Stimulated activated CD8-positive, alpha-beta memory T cell treated with anti-CD3 and anti-CD28 coated beads, Interleukin-15, amount 100 ng/mL, for 24 hours (primary cell): ENCODE results near the gene HOXD4.
A peak's percentile ranks its signal among the peaks of the same experiment; 100 is the strongest.

Experiments
- DNase-seq: peaks from one replicate; pipeline ENCODE4 v3.0.0-alpha.2; 2020; ENCODE audit warnings: low read depth

HOXD4 gene

DNA sequence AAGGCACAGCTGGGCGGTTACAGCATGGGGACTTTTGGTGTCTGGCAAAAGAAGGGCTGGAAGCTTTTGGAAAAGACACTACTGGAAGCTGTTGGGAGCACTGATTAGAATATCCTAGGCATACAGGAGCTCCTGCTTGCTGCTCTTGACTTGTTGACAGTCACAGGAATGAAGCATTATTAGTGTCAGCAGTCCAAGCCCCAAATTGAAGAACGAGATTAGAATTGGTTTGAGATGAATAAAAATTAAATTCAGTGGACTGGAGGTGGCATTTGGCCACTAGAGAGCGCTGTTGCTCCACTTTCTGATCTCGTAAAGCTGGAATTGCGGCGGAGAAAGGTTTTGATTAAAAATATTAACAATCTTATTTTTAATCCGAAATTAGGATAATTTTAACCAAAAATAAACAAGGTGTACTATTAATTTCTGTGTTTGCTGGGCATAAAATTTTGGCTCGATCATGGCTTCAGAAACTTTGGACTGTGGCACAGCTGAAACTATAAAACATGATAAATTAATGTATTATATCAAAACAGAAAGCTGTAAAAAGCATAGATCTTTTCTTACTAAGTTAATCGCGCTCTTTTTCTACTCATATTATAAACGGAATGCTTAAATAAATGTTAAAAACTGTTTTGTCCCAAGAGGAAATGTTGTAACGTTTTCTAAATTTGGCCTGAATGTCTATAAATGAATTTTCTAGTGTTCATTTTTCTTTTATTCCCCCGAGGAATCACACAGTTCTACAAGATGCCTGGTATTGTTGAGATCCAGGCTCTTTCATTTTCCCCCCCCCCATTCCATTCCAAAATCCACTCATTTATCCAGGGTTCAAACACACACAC, 24.2 kb upstream of the HOXD4 start:
- DNase-seq = peak; percentile 53

DNA sequence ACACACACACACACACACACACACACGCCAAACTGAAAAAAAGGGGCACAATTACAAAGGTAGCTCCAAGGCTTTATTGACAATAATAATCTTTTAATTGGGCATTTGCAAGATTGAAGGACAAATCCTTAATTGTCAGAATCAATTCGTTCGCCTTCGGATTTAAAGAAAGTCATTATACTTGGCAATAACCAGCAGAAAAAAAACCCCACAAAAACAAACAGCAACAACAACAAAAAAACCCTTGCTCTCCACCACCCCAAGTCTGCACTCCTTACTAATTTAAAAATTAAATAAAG, 23.6 kb upstream of the HOXD4 start:
- DNase-seq = no peak

DNA sequence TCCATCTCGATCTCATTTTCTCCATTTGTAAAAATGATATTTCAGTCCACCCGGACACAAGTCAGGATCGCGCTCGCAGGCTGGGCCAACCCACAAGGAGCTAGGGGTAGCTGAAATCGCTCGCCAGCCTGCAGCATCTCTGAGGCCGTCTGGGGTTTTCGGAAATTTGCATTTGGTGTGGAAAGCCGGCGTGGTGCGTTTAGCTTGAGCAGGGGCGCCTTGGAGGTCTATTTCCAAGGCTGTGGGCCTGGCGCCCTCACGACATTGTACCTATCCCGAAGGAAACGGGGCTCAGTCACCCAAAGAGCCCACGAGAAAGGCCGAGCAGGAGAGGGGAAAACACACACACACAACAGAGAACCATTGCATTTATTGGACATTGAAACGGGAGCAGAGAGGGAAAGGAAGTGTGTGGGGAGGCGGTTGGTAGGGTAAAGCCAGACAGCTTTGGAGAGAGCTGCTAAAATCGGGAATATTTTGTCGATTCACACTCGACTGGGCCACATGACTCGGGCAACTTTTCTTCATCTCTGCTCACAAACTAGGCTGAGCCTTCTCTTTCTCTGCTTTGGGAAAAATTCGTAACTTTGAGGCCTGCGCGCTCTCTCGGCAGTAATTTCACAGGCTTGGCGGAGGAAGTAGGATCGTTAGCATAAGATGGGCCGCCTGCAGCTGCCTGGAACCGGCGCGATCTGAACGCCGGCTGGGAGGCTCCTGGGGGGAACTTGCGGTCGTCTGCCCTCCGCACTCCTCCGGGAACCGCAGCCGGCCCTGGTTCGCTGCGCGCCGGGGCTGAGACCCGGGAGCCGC, 23.0 kb upstream of the HOXD4 start:
- no peak for DNase-seq

DNA sequence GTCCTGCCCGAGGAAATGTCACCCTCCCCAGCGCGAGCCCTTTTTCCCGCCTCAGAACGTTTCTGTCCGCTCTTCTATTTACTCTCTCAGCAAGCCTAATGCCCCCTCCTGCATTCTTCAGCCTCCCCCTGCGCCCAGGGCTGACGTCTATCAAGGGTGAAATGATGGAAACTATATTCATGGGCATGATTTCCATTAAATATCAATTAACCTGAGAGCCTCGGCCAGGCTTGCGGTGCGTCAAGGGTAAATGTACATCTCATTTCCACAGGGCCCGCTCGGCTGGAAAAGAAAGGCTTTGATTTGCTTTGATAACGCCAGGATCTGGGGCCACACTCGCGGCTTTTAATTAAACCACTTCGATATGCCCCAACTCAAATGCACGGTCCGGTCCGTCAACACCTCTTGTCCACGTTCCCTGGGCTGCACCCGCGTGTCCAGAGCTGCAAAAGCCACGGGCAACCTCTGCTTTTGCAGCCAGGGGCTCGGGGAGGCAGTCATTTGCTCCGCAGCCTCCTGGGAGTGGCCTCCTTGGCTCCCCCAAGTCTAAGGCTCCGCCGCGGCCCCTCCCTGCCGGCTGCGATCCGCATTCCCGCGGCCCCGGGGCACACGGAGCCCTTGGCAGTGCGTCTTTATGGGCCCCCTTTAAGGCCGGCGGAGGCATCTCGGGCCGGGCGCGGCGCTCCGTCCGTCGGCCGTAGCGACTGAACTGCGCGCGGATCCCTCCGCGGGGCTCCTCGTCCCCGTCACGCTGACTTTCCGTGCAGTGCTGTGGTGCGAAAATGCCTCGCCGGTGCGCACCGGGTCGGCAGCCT, 22.2 kb upstream of the HOXD4 start, which contains the start of gene HOXD8:
TSS of gene HOXD8 (plus strand) at position 724 of the 815 bp plus-strand sequence. CDS start 662 bp downstream, outside the sequence.
- no peak for DNase-seq

DNA sequence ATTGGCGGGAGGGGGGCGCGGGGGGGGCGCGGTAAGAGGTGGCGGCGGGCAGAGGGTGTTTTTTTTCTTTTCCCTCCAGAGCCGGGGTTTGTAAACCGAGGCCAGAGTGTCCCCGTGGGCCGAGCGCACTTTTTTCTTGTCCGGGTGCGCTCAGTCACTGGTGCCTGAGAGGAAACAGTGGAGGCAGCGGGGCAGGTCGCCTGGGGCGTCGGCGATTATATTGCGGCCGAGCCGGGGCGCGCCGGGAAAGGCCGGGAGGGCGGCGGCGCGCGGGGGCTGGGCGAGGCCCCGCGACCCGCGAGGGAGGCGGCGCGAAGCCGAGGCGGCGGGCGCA, 21.6 kb upstream of the HOXD4 start:
- DNase-seq = no peak

DNA sequence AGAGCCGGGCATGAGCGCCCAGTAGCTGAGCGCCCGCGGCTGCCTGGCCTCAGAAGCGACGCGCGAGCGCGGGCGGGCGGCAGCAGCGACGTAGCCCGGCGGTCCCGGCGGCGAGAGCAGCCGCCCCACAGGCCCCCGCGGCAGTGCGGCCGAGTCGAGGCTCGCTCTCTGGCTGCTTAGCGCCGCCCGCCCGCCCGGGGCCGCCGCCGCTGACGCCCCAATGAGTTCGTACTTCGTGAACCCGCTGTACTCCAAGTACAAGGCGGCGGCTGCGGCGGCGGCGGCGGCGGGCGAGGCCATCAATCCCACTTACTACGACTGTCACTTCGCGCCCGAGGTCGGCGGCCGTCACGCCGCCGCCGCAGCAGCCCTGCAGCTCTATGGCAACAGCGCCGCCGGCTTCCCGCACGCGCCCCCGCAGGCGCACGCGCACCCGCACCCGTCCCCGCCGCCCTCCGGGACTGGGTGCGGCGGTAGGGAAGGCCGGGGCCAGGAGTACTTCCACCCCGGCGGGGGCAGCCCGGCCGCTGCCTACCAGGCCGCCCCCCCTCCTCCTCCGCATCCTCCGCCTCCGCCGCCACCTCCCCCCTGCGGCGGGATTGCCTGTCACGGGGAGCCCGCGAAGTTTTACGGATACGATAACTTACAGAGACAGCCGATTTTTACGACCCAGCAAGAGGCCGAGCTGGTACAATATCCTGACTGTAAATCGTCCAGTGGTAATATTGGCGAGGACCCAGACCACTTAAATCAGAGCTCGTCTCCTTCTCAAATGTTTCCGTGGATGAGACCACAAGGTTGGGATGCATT, 21.0 kb upstream of the HOXD4 start:
- DNase-seq = no peak

DNA sequence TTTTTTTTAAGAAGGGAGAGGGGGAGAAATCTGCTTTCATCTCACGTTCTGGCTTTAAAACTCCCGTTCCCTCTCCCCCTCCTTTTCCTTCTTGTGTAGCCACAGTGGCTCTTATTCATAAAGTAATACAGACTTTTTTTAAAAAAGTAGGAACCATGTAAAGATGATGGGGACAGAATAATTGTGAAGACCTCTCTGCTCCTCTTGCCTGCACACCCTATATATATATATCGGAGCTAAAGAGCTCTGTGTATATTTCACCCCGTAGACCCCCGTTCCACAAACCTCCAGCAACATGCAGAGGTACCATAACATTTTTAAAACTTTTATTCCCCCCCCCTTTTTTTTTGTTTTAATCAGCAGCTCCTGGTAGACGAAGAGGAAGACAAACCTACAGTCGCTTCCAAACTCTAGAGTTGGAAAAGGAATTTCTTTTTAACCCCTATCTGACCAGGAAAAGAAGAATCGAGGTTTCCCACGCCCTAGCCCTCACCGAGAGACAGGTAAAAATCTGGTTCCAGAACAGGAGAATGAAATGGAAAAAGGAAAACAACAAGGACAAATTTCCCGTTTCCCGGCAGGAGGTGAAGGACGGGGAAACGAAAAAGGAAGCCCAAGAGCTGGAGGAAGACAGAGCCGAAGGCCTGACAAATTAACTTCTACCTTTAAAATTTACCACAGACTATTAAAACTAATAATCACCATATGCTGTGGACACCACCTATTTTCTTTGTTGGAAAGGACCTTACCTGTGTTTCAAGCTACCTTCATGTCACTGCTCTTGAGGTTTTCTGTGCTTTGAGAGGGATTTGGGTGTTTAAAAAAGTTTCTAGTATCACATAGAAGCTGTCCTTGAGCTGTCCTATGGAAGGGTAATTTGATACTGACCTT, 20.1 kb upstream of the HOXD4 start:
- no peak for DNase-seq

DNA sequence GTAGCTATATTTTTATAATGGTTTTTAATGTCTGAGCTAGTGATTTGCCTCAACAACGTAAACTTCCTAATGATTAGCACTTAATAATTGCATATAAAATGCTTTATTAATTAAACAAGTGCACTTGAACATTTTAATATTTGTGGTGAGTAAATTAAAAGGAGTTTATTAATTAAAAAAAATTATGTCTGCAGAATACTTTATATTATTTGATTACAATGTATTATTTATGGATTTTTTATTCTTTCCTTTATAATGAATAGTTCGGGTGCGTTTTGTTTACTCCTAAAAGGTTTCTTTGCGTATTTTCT, 19.5 kb upstream of the HOXD4 start:
- no peak for DNase-seq

DNA sequence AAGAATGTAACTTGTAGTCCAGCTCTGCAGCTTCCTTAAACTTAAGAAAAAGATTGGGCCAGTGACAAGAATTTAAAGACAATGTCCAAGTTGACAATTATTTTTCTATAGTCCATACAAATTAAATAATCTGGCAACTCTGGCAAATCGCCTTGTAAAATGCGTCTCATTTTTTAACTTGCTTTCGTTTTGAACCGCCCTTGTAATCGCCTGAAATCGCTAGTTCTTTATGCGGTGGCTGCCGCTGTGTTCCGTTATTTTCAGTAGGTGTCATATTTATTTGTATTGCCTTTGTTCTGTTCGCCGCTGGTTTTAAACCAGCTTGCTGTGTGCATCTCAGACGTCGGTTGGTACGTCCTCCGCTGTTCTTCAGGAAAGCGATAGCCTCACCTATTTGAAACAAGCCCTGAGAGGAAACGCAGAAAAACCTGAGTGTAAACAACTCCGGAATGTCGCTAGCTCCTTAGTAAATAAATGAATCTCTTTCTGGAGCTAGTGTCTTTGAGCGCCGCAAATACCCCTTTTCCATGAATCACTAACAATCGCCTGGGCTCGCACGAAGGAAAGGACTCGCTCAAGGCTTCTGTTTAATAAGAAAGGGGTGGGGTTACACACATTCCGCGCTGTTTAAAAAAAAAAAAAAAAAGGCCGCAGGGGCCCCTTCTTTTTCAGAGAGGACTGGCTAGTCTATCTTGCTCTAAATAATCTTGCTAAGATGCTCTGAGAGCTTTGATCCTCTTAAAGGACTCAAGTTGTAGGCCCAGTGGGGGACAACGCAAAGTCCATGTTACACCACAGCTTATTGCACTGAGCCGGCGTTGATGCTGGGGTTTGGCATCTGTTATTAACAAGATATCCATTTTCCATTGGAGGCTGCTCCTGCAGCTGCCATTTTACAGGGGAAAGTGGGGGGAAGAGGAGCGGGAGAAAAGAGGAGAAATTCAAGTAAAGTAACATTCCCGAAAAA, 18.9 kb upstream of the HOXD4 start:
- DNase-seq = no peak

DNA sequence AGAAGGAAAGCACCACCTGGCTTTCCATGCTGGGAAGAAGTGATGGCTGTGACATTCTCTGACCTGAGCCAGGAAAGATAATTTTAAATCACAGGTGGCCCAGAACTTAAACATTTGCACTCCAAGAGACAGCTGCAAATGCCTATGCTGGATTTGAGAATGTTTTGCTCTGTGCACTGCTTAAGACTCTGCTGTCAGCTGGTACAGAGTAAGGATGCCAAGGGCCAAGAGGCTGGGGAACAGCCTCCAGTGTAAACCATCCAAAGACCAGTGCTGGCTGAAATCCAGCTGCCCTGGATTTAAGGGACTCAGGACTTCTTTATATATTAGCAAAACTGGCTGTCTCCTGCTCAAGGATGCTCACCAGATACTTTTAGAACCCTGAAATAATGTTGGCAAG, 18.0 kb upstream of the HOXD4 start:
- no peak for DNase-seq

DNA sequence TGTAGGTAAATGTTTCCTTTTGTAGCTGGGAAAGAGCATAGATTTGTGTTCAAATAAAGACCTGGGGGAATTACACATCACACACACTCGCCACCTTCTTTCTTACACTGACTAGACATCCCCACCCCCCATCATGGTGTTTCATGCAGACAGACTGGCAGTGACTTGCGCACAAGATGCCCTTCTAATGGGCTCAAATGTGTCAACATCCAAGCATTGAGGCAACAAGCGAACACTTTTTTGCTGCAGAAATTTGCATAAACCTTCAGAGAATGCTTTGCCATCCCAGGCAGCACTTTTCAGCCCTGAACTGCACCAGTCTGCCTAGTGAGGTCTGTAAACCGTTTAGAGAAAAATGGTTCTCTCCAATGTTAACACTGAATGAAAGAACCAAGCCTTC, 17.3 kb upstream of the HOXD4 start:
- no peak for DNase-seq

DNA sequence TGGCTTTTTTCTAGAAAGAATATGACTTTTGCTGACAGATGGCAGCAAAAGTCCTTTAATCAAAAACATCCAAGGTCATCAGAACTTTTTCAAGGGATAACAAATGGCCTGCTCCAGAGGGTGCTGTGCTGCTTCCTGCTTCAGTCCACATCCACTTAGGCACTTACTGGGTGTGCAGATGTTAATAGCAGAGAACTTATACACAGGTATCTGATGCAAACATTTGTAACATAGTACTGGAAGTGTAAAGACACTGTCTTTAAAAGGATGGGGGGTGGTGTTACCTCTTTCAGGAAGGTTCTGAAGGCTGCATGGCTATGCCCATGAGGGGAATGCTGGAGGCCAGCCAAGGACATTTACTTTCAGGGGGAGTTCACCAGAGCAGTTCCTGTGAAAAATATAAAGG, 16.3 kb upstream of the HOXD4 start:
- no peak for DNase-seq

DNA sequence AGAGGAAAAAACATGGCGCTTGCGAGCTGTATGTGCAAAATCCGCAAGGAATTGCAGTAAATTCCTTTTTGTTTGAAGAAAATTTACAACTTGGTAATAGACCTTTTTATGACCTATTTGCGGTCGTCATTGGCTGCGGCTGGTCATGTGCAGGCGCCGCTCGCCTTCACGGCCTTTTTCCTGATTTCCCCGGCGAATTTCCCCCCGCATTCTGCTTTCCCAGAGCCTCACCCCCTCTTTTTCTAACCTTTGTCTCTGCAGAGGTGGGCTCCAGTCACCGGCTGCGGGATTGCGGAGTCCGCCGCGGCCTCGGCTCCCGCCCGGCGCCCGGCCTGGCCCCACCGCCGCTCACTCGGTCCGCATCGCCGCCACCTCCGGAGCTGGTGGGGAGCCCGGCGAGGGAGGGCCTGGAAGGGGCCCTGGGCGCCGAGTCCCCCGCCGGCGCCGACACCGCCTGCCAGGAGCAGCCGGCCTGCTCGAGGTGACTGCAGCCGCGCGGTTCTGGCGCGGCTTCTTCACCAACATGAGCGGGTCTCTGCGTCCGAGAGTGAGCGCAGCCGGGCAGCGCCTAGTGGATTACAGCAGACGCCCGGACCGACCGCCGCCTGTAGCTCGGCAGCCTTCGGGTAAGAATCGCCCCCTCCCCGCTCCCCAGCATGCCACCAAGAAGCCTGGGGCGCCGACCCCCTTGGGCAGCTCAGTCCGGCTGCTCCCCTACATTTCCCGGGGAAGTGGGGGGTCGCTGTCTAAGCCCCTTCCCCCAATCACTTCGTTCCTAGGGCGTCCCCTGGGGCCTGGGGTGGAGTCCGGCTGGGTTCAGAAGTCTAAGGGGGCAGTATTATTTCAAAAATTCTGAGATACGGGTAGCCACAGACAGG, 14.7 kb upstream of the HOXD4 start:
- no peak for DNase-seq

DNA sequence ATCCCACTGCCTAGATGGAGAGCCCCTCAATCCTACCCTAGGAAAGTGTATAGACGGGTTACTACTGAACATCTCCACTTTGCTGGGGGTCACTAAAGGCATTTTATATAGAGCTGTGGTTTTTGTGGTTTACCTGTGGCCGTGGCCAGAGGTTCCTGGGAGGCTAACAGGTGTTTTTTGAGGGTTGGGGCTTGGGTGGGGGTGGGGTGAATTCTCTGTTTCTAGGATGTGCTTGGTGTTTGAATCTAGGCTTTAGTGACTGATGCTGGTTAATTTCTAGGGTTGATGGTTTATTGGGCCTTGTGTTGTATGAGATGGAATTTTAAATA, 14.1 kb upstream of the HOXD4 start:
- no peak for DNase-seq

DNA sequence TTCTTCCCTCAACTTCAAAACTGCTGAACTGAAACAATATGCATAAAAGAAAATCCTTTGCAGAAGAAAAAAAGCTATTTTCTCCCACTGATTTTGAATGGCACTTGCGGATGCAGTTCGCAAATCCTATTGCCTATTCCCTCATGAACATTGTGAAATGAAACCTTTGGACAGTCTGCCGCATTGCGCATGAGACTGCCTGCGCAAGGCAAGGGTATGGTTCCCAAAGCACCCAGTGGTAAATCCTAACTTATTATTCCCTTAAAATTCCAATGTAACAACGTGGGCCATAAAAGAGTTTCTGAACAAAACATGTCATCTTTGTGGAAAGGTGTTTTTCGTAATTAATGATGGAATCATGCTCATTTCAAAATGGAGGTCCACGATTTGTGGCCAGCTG, 13.4 kb upstream of the HOXD4 start:
- DNase-seq = no peak

DNA sequence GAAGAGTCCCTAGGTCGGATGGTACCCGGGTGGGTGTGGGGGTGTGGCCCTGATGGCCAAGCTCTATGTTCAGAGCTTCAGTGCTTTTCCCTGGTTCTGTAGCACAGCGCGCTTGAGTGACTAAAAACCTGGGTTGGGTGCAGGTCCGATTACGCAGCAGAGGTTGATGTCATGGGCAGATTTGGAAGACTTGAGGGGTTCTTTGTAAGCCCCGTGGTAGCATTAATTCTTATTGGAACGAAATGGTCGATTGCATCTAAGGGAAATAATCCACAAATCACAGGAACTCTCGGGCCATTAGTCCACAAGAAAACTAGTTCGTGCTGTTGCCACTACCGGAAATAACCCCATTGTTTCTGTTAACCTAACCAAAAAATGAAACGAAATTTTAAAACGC, 12.8 kb upstream of the HOXD4 start:
- no peak for DNase-seq

DNA sequence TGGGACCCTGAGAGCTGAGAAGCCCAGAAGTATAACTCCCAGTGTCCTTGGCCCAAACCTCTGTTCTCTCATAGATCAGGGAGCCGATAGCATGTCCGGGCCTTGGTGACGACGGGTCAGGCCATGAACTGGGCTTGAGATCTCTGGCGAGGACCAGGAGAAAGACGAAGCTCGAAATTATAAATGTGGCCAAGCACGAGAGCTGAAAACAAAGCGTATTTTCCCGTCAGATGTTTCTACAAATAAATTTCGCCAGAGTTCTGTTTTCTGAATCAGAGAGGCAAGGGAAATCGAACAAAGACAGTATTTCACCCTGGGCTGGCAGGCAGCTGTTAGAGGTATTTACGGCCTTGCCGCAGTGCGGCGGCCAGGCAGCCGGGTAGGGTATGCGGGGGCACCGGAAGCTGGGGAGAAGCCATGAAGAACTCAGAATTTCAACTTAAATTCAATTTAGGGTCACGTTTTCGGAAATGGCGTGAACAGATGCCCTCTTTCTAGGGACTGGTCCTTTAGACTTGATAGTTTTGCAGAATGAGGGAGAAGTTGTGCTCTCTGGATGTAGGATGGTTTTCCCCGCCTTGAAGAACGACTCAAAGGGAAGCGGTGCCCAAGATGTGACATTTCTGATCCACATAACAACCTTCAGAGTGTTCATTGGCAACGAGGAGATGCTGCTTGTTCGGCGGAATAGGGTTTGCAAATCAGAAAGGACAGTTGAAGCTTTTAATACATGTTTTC, 12.3 kb upstream of the HOXD4 start:
- no peak for DNase-seq
